HL-60 (cell line): ENCODE data around the gene UVSSA.

Experiments used
- DNase-seq, 2 experiments: peaks; one replicate each; pipeline ENCODE4 v3.0.0-alpha.2; 2010 to 2020; ENCODE audit warnings: low read depth in 1 of 2, low spot score in 1 of 2
- H3K27ac ChIP-seq: fragments of 250-450 bp; sonication (Bioruptor Pico); replicated peaks from 2 replicates; pipeline ENCODE4 v1.5.1; 2020; ENCODE audit warnings: mild to moderate bottlenecking, moderate library complexity
- H3K27me3 ChIP-seq: fragments of 250-450 bp; sonication (Bioruptor Pico); 2 replicates; pipeline ENCODE4 v1.5.1; 2021; ENCODE audit warnings: mild to moderate bottlenecking, moderate library complexity; ENCODE audit not compliant: insufficient read depth, poor library complexity, severe bottlenecking
- H3K4me3 ChIP-seq: replicated peaks from 2 replicates; pipeline ENCODE4 v1.5.1; 2011; ENCODE audit warnings: mild to moderate bottlenecking, control low read depth, low read length; ENCODE audit not compliant: insufficient read depth
- CTCF ChIP-seq: IDR thresholded peaks from one replicate; pipeline ENCODE4 v1.5.1; 2011; ENCODE audit warnings: low read length, control low read depth, inconsistent platforms; ENCODE audit not compliant: insufficient read depth
- GABPA ChIP-seq: IDR thresholded peaks from 2 replicates; pipeline ENCODE4 v1.6.1; 2012; ENCODE audit warnings: low read depth
- POLR2AphosphoS5 ChIP-seq: IDR thresholded peaks from 2 replicates; pipeline ENCODE4 v1.6.1; 2012; ENCODE audit warnings: low read depth
- SPI1 ChIP-seq: IDR thresholded peaks from 2 replicates; pipeline ENCODE4 v1.6.1; 2012; ENCODE audit warnings: low read depth, mild to moderate bottlenecking, borderline replicate concordance
- TF ChIP-seq, protein P1 (sequence below): IDR thresholded peaks from 2 replicates; pipeline ENCODE4 v1.6.1; 2012; ENCODE audit warnings: low read depth; ENCODE audit not compliant: insufficient replicate concordance

Gene UVSSA

DNA sequence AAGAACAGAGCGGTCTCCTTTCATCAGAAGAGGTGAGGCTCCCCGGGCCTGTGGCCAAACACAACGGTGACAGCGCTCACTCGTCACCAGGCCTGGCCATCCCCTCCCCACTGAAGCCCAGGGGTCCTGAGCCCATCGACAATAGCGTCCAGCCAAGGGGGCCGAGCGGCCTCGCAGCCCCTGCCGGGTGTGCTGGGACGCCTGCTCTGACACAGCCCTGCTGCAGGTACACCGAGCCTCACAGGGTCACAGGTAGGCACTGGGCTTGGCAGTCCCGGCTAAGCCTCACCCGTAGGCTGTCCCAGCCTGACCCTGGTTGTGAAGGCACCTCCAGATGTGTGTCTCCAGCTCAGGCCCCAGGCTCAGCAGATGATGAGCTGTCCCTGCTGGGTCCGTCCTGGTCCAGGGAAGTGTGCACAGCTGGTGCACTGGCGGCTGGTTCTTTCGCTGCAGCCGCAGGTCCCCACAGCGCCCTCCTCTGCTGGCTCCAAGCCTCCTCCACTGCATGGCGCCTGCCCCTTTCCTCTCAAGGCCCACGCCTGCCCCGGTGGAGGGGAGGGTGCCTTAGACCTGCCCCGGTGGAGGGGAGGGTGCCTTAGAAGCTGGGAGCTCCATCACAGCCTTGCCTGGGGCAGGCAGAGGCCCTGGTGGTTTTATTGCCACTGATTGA is 21.5 kb downstream of the UVSSA start:
- H3K4me3 ChIP-seq = no peak overlapping the region
- DNase-seq = no peak
- no peak for TF ChIP-seq SPI1
- TF ChIP-seq POLR2AphosphoS5 = no peak
- no peak for TF ChIP-seq CTCF
- TF ChIP-seq GABPA = no peak
- TF ChIP-seq, protein P1, sequence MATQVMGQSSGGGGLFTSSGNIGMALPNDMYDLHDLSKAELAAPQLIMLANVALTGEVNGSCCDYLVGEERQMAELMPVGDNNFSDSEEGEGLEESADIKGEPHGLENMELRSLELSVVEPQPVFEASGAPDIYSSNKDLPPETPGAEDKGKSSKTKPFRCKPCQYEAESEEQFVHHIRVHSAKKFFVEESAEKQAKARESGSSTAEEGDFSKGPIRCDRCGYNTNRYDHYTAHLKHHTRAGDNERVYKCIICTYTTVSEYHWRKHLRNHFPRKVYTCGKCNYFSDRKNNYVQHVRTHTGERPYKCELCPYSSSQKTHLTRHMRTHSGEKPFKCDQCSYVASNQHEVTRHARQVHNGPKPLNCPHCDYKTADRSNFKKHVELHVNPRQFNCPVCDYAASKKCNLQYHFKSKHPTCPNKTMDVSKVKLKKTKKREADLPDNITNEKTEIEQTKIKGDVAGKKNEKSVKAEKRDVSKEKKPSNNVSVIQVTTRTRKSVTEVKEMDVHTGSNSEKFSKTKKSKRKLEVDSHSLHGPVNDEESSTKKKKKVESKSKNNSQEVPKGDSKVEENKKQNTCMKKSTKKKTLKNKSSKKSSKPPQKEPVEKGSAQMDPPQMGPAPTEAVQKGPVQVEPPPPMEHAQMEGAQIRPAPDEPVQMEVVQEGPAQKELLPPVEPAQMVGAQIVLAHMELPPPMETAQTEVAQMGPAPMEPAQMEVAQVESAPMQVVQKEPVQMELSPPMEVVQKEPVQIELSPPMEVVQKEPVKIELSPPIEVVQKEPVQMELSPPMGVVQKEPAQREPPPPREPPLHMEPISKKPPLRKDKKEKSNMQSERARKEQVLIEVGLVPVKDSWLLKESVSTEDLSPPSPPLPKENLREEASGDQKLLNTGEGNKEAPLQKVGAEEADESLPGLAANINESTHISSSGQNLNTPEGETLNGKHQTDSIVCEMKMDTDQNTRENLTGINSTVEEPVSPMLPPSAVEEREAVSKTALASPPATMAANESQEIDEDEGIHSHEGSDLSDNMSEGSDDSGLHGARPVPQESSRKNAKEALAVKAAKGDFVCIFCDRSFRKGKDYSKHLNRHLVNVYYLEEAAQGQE = no peak
- no peaks in the 10 kb centered on the region for H3K27me3 ChIP-seq
- H3K27ac ChIP-seq = no peak overlapping the region

DNA sequence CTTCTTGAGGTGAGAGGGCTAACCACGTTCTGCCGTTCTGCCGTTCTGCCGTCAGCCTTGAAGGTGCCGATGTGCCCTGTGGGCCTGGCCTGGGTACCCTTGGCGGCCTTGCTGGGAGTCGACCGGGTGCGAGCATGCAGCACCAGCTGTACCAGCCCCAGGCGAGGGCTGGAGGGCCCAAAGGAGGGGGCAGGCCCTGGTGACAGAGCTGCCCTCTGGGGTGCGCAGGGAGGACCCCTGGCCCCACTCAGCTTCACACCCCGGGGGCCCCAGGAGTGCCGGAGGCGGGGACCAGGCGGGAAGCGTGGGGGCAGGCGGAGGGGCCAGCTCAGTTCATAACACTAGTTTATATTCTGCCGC is 22.1 kb downstream of the UVSSA start:
- H3K4me3 ChIP-seq = no peak overlapping the region
- no peaks in the 10 kb centered on the region for H3K27me3 ChIP-seq
- TF ChIP-seq, protein P1 = no peak
- TF ChIP-seq POLR2AphosphoS5 = no peak
- TF ChIP-seq GABPA = no peak
- TF ChIP-seq SPI1 = no peak
- TF ChIP-seq CTCF = no peak
- no peak for DNase-seq
- H3K27ac ChIP-seq = no peak overlapping the region

DNA sequence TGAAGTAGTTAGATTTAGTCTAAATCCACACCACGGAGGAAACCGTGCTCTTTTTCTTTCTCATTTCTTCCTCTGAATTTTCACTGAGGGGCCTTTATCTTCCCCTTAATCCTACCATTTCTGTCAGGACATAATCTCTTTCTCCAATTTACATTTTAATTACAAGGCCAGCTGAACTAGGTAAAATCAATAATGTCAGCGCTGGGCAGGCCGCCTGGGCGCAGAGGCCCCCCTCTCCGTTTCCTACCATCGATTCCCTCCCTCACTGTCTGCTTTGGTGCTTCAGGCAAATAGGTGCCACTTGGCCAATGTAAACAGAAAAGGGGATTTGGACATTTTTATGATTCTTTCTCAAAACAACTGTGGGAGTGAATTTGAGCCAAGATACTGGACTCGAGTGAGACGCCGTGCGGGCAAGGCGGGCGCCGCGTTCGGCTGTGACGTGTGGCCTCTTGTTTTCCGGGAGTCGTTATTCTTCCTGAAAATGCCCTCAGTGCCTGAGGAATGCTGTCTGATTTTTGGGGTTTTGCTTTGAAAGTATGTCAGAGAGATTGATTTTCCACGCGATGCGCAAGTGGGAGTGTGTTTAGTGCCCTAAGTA is 22.6 kb downstream of the UVSSA start:
- no peak for DNase-seq
- Histone ChIP-seq H3K4me3 (no peak overlapping the region), H3K27me3 (no peaks in the 10 kb centered on the region), H3K27ac (no peak overlapping the region)
- no peak for TF ChIP-seq CTCF
